NB4 (cell line): ENCODE measurements around the gene SAMD14.

Experiments used
- CTCF ChIP-seq: IDR thresholded peaks from one replicate; pipeline ENCODE4 v1.5.1; 2012; ENCODE audit warnings: low read depth, low read length
- MAX ChIP-seq: IDR thresholded peaks from 2 replicates; pipeline ENCODE4 v1.6.1; 2011; ENCODE audit warnings: low read depth, low read length
- POLR2A ChIP-seq: IDR thresholded peaks from 2 replicates; pipeline ENCODE4 v1.6.1; 2011; ENCODE audit warnings: mild to moderate bottlenecking; ENCODE audit not compliant: insufficient read length; ENCODE audit errors: extremely low read depth

DNA sequence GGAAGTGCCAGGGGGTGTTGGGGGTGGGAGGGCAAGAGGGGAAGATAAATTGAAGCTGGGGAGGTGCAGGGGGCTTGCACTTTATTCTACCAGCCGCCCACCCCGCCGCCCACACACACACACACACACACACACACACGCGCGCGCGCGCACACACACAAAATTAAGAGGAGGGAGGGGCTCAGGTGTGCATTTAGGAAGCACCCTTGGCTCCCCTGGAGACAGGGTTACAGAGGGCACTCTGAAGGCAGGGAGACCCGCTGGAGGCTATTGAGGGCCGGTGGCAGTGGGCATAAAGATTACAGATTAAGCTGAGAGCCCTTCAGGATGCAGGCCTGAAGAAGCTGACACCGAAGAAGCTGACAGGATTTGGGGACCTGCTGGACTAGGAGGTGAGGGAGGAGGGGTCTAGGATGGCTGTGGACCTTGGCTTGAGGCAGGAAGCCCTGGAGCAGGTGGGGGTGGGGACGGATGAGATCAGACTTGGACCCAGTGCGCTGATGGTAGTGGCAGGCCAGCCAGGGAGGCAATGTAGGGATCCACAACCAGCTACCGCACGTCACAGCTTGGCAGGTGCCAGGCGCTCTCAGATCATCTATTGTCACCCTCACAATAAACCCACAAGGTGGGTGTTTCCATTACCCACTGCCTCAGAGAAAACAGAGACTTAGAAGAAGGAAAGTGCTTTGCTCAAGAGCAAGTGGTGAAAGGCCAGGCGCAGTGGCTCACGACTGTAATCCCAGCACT lies 772 bp upstream of the SAMD14 start:
- TF ChIP-seq CTCF (no peak), POLR2A (no peak), MAX (no peak)
